ENCODE measurements around the gene CD200R1L.

Gene CD200R1L

GRCh38 chr3:112791736-112792135, 54.9 kb downstream of the CD200R1L start (continued):
- no peak for TF ChIP-seq ZNF596 (tag by site-specific recombination; IDR thresholded peaks at IDR 0.05)
- TF ChIP-seq ZNF202 (tag by site-specific recombination; IDR thresholded peaks at IDR 0.05; ENCODE audit: borderline replicate concordance): no peak
- TF ChIP-seq ZNF48 (tag by site-specific recombination; IDR thresholded peaks at IDR 0.05): no peak

- Histone ChIP-seq H3K9me3 (ENCODE audit: control insufficient read depth, insufficient read depth, low read depth, low read length) (no peaks in the 10 kb centered on the region), H3K4me1 (ENCODE audit: control insufficient read depth, insufficient read depth, low read length) (0 out of 2 replicates have a peak, but pooled peaks cover 9% of the 10 kb centered on the region), H3K27ac (ENCODE audit: extremely low read depth, low read depth, low read length) (no peak overlapping the region), H3K36me3 (ENCODE audit: control insufficient read depth in 2 of 2, insufficient read depth in 1 of 2, low read length in 2 of 2) (no peaks in the 10 kb centered on the region), H3K4me3 (ENCODE audit: low read depth, low read length) (no peak overlapping the region)
- TF ChIP-seq ZNF146 (tag by site-specific recombination; IDR thresholded peaks at IDR 0.05): no peak
- no peak for TF ChIP-seq ZFP3 (tag by site-specific recombination; IDR thresholded peaks at IDR 0.05; ENCODE audit: low read depth)
- TF ChIP-seq HIC1 (tag by site-specific recombination; IDR thresholded peaks at IDR 0.05): no peak
- TF ChIP-seq, protein P1, sequence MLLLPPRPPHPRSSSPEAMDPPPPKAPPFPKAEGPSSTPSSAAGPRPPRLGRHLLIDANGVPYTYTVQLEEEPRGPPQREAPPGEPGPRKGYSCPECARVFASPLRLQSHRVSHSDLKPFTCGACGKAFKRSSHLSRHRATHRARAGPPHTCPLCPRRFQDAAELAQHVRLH (tag by site-specific recombination; IDR thresholded peaks at IDR 0.05): no peak
- no peak for TF ChIP-seq ZNF843 (tag by site-specific recombination; IDR thresholded peaks at IDR 0.05)
- TF ChIP-seq ZNF629 (tag by site-specific recombination; IDR thresholded peaks at IDR 0.05): no peak
- no peak for TF ChIP-seq PRDM1 (tag by site-specific recombination; IDR thresholded peaks at IDR 0.05)
- TF ChIP-seq ZNF639 (tag by site-specific recombination; IDR thresholded peaks at IDR 0.05): no peak
- TF ChIP-seq HOXA7 (CRISPR knock-in tag; IDR thresholded peaks at IDR 0.05; ENCODE audit: borderline replicate concordance): no peak
- TF ChIP-seq SCRT1 (tag by site-specific recombination; IDR thresholded peaks at IDR 0.05; ENCODE audit: borderline replicate concordance): no peak
- no peak for TF ChIP-seq RBAK (tag by site-specific recombination; IDR thresholded peaks at IDR 0.05)
- no peak for TF ChIP-seq ZNF169 (tag by site-specific recombination; IDR thresholded peaks at IDR 0.05)
- no peak for TF ChIP-seq ZNF692 (tag by site-specific recombination; IDR thresholded peaks at IDR 0.05)
- ChIA-PET POLR2A (no interaction called here), CTCF (interaction anchor here (0.5 kb wide), 1 partner anchor 9 kb away, joined by 3 read pairs; no protein-coding TSS in a partner anchor)
These were observed 56.9 kb downstream of the CD200R1L start for GRCh38 chr3:112789787-112790186.

GRCh38 chr3:112786881-112787579, 59.6 kb downstream of the CD200R1L start:
- H3K36me3 ChIP-seq (ENCODE audit: control insufficient read depth in 2 of 2, insufficient read depth in 1 of 2, low read length in 2 of 2): no peaks in the 10 kb centered on the region

More at GRCh38 chr3:112786881-112787579, 59.6 kb downstream of the CD200R1L start:
- 0 out of 2 replicates have a peak, but pooled peaks cover 4% of the 10 kb centered on the region for H3K4me1 ChIP-seq (ENCODE audit: control insufficient read depth, insufficient read depth, low read length)
- no peaks in the 10 kb centered on the region for H3K9me3 ChIP-seq (ENCODE audit: control insufficient read depth, insufficient read depth, low read depth, low read length)
- H3K27ac ChIP-seq (ENCODE audit: extremely low read depth, low read depth, low read length): no peak overlapping the region; the same call in 1 of the 2 replicates
- ChIA-PET POLR2A (no interaction called here), CTCF (interaction anchor here (2.4 kb wide), 1 partner anchor 53 kb away, joined by 7 read pairs; no protein-coding TSS in a partner anchor)
- H3K4me3 ChIP-seq (ENCODE audit: low read depth, low read length): no peak overlapping the region
- TF ChIP-seq ZNF433 (tag by site-specific recombination; IDR thresholded peaks at IDR 0.05; ENCODE audit: low read depth) (no peak), ZNF76 (tag by site-specific recombination; IDR thresholded peaks at IDR 0.05; ENCODE audit: borderline replicate concordance, low read depth) (no peak), ZNF112 (tag by site-specific recombination; IDR thresholded peaks at IDR 0.05) (no peak)
